Measurements from ENCODE around the gene DFFB.

DNA sequence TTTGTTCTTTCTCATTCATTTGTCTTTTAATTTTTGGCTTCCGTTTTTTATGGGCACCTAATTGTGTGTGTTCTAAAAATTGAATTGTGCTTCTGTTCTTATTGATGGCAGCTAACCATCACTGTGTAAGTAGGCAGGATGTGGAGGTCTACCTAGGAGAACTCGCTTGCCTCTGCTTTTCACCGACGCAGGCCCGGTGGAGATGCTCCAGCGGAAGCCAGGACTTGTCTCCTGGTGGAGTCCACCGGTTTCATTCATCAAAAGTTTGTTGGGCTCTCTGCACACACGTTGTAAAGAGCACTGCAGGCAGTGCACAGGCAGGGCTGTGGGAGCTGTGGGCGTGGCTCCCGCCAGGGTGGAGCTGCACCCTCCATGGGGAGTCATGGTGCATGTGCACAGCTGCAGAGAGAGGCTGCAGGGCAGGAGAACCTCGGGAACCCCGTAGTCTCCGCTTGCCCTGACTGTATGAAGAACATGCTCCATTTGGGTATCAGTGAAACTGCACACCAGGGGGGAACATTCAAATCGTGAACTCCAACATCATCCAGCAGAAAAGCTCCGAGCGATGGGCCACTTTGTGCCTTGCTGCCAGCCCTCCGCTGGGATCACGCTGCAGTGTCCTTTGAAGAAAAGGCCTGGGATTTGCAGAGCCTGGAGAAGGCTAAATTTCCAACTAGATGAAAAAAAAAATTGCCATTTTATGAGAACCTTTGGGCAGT is 48.8 kb downstream of the DFFB start:
- no peak for TF ChIP-seq POLR2A (IDR thresholded peaks at IDR 0.05; ENCODE audit: low read length)
- no peak for TF ChIP-seq GATA1 (IDR thresholded peaks at IDR 0.05; ENCODE audit: low read depth, low read length)
